Anterior cingulate cortex (tissue), 58 donors: Measurements from ENCODE around the gene PLIN5.

Source experiments
- DNase-seq, 58 donors: peaks; one replicate each; lab custom pipeline; 2025; lab: John Stamatoyannopoulos, UW

PLIN5 gene, protein sequence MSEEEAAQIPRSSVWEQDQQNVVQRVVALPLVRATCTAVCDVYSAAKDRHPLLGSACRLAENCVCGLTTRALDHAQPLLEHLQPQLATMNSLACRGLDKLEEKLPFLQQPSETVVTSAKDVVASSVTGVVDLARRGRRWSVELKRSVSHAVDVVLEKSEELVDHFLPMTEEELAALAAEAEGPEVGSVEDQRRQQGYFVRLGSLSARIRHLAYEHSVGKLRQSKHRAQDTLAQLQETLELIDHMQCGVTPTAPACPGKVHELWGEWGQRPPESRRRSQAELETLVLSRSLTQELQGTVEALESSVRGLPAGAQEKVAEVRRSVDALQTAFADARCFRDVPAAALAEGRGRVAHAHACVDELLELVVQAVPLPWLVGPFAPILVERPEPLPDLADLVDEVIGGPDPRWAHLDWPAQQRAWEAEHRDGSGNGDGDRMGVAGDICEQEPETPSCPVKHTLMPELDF

DNA sequence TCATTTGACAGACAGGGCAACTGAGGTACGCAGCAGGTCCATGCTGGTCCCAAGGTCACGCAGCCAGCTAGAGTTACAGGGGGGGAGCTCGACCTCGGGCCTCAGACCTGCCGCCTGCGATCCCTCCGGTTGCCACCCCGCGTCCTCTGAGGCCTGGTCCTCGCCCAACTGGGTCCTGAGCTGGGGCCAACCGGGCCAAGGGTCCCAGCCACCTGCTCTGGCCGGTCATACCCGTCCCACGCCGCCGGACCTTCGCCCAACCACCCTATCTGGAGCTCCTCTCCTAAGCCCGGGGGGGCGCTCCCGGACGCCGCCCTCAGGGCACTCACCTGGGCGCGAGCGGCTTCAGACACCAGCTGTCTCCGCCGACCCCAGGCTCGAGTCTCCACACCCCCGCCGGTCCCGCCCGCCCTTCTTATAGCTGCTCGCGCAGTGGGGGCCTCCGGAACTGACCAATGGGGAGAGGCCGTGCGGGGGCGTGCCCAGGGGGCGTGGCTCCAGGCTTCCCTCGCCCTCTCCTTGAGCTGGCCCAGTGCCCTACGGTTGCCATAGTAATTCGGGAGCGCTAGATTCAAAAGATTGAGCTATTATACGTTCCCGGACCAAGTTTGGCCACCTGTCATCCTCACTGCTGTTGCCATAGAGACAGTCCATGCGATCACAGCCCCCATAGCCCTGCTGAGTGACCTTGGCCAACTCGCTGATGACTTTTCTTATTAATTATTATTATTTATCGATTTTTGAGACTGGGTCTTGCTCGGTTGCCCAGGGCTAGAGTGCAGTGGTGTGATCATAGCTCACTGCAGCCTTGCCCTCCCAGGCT, at the start of gene PLIN5:
Gene PLIN5, minus strand, starts transcription at position 389 of the 823 bp plus-strand sequence. CDS start 1,150 bp downstream, outside the sequence.
- DNase-seq, result peak in 56 of 58 donors; percentile 10 to 88 (median 56)

DNA sequence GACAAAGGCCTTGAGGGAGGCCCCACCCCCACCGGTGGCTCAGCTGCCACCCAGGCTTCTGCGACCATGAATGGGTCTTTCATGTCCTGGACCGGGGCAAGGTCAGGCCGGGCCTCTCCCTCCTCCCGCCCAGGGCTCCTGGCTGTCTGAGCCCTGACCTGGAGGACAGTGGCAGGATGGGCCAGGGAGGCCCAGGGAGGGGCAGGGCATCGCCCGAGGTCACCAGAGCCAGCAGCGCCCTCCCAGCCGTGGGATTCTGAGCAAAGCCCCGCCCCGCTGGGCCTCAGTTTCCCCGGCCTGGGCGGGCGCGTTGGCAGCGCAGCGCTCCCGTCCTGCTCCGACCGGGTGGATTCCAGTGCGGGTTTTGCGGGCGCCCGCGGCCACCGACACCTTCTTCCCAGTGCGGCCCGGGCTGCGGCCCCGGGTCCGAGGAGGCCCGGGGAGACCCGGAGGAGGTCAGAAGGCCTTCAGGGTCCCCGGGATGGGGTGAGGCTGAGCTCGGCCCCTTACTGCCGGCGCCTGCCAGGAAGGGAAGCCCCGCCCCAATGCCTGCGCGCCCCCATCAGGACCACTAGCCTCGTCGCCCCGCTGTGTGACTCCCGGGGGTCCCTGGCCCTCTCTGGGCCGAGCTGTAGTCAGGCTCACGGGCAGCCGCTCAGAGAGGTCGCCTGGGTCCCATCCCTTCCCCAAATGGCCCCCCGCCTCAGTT, 49.1 kb upstream of the PLIN5 start:
- DNase-seq, result peak in 22 of 58 donors; percentile 4 to 68 (median 25)

DNA sequence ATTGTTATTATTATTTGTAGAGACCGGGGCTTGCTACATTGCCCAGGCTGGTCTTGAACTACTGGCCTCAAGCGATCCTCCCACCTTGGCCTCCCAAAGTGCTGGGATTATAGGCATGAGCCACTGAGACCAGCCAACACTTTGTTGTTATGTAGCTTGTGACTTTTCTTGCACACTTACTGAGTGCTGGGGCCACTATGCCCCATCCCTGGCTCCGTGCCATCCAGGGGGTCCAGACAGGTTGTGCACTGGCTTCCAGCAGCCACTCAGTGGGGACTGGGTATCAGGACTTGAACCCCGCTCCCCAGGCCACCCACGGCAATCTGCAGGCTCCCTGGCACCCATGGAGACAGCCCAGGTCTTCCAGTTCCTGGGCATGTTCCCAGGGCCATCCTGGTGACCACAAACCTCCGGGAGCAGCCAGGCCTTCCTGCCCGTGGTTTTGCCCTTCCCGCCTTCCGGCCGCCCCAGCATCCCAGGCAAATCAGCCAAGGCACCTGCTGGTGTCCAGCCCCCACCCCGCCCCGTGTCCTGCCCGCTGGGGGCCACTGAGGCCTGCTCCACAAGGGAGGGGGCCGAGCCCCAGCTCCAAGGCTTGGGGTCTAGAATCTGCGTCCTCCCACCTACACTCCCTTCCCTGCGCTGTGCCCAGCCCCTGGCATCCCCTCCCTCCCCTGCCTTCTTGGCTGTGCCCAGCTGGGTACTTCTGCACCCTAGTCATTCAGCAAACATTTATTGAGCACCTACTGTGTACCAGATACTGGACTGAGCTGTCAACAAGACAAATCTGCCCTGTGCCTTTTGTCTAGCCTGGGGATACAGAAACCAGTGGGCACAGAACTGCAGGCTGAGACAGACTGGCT, 48.2 kb upstream of the PLIN5 start:
- DNase-seq, result no peak

DNA sequence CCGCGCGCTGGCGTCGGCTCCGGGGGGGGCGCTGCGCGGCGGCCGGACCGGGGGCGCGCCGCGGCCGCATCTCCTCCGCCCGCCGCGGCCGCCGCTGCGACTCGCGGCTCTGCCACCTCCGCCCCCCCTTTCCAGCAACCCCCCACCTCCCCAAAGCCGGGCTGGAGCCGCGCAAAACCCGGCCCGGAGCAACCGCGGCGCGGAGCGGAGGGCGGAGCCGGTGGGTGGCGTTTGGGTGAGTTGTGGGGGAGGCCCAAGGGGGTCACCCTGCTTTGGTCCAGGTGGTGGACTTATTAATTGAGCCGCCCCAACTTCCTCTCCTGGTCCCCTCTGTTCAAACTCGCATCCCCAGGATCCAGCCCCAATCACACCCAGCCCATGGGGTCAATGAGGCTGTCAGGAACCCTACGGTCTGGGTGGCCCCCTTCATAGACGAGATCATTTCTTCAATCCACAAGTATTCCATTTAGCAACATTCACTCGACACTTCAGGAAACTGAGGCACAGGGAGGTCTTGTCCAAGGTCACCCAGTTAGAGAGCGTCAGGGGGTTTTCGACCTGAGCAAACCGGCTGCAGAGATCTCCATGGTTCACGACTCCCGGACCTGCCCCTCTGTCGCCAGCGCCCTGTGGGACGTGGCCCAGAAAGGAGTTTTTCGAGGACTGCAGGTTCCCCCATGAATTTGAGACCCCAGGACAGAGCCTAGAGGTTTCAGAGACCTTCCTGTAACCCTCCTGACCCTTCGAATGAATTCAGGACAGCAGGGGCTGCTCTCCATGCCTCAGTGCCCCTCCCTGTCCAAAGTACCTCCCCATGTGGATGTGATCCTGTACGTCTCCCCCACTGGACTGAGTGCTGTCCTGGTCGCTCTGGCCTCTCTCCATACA, 46.9 kb upstream of the PLIN5 start:
- DNase-seq, result peak in 16 of 58 donors; percentile 3 to 50 (median 22)

DNA sequence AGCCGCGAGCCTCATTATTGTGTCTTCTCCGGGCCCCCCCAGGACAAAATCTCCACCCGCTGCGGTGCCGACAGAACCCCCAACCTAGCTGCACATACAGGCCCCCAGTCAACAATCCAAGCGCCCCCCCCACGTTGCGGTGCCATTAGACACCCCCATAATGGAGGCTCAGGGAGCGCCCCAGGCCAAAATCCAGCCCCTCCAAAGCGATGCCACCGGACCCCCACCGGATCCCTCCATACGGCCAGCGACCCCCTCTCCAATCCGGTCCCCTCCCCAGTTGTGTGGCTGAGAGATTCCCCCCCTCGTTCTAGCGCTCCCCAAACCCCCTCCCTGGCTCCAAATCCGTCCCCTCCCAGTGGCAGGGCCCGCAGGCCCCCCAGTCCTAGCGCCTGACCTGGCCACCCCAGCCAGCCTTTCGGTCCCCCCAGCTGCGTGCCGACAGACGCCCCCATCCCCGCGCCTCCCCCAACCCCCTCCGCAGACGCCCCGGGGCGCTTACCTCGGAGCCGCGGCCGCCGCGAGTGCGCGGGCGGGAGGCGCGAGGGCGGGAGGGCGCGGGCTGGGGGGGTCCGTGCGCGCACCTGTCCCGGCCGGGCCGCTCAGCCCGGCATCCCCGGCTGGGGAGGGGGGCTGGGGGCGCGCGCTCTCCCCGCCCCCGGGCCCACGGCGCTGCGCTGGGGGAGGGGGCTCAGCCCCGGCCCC, 46.1 kb upstream of the PLIN5 start:
- DNase-seq, result peak in 1 of 58 donors; percentile 27

DNA sequence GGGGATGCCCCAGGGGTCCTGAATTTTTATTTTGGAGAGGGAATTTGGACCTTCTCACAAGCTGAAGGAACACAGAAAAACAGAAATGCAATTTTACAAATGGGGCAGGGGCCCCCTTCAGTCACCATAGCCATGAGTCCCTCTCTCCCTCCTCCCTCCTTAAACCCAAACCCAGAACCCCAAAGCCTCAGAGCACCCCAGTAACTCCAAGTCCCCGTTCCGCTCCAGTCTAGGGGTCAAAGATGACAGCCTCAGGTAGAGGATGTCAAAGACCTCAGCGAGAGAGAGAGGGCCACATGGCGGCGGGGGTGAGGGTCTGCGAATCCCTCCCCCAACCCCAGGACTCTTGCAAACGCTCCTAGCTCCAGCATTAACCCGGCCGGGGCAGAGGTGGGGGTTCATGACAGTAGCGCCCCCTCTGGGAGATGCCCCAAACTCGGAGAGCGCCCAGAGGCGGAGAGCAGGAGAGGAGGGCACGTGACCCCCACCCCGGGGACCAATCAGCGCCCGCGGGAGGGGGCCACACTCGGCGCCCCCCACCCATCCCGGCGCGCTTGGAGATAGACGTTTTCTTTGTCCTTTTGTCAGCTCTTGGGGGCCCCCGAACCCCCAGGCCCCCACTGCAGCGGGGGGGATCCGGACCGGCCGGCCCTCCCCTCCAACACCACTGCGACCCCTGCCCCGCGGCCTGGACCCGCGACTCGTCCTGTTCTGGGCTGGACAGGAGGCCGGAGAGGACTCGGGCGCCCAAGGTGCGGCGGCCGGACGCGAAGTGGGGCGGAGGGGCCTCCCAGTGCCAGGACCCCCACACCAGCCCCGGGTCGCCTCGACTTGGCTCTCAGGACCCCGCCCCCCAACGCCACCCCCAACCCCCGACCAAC, 45.2 kb upstream of the PLIN5 start:
- DNase-seq, result peak in 6 of 58 donors; percentile 18 to 51 (median 28)

DNA sequence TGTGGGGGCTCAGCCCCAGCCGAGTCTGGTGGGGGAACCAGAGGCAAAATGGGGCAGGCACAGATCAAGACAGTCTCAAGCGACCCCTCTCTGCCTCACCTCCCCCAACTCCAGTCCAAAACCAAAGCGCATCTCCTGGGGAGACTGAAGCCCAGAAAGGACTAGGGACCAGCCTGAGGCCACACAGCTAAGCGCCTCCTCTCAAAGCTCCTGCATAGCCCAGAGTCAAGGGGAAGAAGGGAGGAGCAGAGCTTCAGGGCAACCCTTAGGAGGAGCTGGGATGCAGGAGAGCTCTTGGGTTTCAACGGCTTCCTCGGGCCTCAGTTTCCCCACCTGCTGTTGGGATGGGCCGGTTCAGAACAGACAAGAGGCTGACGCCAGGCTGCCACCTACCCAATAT, 44.4 kb upstream of the PLIN5 start:
- DNase-seq, result no peak

DNA sequence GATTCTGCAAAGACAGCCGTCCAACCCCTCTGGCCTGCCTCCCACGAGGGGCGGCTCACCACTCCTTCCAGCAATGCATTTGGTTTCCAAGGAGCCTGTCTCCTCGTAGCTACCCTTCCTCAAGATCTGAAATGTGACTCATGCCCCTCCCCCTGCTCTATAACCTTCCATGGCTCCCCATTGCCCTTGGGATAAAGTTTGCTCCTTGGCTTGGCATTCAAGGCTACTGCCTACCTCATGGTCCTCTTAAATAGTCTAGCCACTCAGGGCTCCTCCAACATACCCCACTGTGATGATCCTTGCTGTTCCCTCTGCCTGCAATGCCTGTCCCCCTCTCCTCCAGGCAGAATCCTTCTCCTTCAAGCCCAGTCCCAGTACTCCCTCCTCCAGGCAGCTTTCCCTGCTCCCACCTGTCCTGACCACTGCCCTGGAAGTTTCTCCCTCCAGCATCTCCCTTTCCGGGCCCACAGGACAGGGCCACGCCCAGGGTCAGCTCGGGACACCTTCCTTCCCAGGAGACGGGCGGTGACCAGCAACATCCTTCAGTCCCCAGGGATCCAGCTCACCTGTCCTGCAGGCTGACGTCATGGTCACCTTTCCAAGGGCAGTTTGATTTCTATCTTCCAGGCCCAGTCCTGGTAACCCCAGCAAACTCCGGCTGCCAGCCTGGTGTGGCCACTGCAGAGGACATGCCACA, 43.7 kb upstream of the PLIN5 start:
- DNase-seq, result no peak

DNA sequence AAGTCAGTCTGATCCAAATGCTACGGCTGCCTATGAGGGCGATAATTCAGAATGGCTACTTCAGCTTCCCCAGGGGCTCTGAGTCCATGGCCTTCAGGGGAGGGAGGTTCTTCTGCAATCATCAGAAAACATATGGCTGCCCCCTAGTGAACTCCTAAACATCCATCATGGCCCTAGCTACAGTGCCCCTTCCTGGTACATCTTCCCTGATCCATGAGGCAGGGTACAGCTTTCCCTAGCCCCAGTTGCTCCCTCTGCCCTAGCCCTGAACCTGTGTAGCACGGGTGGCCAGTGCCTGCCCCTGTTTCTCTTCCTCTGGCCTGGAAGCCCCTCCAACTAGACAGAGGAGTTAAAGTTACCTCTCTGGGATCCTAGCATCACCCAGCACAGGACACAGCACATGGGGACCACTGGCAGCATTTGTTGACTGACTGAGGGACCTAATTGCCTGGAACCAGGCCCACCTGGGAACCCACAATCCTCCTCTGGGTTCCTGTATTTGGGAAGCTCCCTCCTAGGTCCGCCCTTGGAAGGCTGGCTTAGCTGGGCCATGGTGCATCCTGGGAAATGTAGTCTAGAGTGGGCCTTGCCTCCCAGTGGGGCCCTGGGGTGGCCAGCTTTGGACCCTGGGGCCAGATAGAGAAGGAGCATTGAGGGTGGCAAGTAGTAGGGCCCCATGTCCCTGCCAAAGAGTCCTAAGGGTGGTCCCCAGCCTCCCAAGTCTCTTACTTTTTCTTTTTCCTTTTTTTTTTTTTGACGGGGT, 42.2 kb upstream of the PLIN5 start:
- no peak for DNase-seq

DNA sequence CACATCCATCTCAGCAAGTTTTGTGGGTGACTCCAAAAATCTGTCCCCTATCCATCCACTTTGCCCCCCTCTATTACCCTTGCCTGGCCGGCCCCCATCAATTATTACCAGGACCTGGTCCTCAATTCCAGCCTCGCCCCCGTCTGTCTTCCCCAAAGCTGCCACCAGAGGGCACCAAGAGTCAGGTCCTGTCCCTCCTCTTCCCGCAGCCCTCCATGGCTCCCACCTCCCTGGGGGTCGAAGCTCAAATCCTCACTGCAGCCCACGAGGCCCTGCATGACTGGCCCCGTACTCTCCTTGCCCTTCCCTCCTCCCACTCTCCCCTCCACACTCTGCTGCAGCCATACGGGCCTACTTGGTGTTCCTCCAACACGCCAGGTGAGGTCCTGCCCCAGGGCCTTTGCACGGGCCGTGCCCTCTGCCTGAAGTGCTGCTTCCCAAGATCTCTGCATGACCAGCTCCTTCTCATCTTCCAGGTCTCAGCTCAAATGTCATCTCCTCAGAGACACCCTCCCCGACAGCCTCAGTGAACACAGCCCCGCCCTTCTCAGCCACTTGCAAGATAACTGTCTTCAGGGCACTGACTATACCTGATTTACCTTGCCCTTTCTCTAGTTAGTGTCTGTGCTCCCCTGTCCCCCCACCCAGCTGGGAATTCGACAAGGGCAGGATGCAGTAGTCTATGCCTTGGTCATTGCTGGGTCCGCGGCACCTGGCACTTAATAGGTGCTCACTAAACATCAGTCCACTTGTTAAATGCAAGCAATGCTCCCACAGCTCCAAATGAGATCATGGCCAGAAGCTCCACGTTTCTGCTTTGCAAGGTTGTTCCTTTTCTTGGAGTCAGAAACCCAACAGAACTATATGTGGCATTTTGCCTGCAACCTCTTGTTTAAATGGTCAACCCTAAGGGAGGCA, 41.3 kb upstream of the PLIN5 start:
- DNase-seq, result peak in 29 of 58 donors; percentile 2 to 65 (median 19)

DNA sequence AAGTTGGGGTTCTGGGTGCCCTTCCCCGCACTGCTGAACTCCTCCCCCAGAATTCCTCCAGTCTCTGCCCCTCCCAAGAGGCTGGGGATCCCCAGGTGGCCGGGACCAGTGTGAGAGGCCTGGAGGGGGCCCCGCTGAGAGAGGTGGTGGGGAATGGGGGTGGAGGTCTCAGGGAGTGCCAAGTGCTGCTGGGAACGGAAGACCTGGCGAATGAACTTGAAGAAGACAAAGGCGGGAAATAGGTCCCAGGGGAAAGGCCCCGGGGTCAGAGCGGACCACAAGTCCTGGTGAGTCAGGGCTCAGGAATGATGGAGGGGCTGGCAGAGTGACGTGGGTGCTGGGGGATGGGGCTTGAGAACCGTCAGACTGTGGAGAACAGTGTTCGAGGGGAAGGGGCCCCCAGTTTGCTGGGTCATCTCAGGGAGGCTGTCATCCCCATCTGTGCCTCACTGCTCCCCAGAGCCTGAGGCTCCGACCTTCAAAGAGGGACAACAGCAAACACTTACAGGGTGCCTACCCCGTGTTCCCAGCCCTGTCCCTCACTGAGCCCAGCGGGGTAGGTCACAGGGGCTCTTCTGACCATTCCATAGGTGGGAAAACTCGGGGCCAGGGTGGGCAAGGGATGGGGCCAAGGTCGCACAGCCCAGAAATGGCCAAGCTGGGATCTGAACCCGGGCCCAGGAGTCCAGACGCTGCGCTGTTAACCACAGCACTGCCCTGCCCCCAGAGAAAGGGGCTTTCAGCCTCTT, 40.4 kb upstream of the PLIN5 start:
- DNase-seq, result no peak

DNA sequence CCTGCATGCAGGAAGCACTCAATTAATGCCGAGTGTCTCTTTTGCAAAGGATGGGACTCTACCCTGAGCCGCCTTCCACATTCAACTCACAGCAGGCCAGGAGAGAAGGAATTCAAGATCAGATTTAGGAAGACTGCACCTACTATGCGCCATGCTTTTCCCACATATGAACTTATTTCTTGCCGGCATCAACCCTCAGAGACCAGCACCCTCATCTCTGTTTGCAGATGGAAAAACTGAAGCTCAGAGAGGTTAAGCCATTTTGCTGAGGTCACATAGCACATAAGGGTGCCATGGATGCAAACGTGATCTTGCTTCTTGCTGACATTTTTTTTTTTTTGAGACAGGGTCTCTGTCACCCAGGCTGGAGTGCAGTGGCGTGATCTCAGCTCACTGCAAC, 38.7 kb upstream of the PLIN5 start:
- no peak for DNase-seq

DNA sequence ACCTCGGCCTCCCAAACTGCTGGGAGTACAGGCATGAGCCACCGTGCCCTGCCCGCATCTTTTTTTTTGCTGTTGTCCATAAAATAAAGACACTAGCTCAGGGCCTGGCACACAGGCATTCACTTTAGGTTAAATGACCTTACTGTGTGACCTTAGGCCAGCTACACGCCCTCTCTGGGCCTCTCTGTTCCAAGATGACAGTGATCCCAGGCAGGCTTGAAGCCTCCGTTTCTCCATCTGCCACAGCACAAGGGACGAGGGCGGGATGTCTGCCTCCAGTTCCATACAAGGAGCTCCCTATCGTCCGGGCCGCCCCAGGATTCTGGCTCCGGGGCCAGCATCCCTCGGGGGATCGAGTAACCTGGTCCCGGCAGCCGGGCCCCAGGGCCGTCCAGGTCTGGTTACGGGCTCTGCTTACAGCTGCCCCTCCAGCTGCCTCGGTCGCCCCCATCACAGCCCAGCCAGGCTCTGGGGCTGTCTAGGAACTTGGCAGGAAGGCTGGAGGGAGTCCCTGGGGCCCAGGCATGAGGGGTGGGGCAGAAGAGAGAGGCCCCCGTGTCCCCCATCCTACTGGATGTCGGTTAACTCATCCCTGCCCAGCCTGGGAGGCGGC, 36.4 kb upstream of the PLIN5 start:
- DNase-seq, result no peak
